ENCODE data around the gene LILRB3.
A peak's percentile ranks its signal among the peaks of the same experiment; 100 is the strongest.
"Not testable (repeated sequence)": the region's sequence is repeated elsewhere in the genome, so short reads cannot be mapped to it uniquely, and the experiment has no call there.

The LILRB3 gene

GRCh38 chr19:54209058-54209810 lies 13.6 kb downstream of the LILRB3 start:
- DNase-seq: no peak

GRCh38 chr19:54208784-54209057 lies 14.1 kb downstream of the LILRB3 start:
- no peak for DNase-seq

GRCh38 chr19:54207983-54208783 lies 14.6 kb downstream of the LILRB3 start:
- DNase-seq: peak; percentile 68

GRCh38 chr19:54207676-54207982 lies 15.2 kb downstream of the LILRB3 start:
- DNase-seq: no peak

- not testable (repeated sequence) for DNase-seq
These were observed 15.6 kb downstream of the LILRB3 start for GRCh38 chr19:54207193-54207592.

- no peak for DNase-seq
These were observed 16.0 kb downstream of the LILRB3 start for GRCh38 chr19:54206831-54207177.

GRCh38 chr19:54206030-54206830 lies 16.6 kb downstream of the LILRB3 start:
- no peak for DNase-seq

- DNase-seq: no peak
These were observed 17.9 kb downstream of the LILRB3 start for GRCh38 chr19:54204767-54205468.

- DNase-seq: no peak
These were observed 19.6 kb downstream of the LILRB3 start for GRCh38 chr19:54203151-54203611.

- no peak for DNase-seq
These were observed 20.8 kb downstream of the LILRB3 start for GRCh38 chr19:54201980-54202379.

GRCh38 chr19:54201172-54201701 lies 21.6 kb downstream of the LILRB3 start:
- no peak for DNase-seq

GRCh38 chr19:54199401-54199800 lies 23.4 kb downstream of the LILRB3 start:
- no peak for DNase-seq

GRCh38 chr19:54197121-54197520 lies 25.7 kb downstream of the LILRB3 start:
- DNase-seq: no peak

GRCh38 chr19:54196536-54196935 lies 26.3 kb downstream of the LILRB3 start:
- no peak for DNase-seq

- not testable (repeated sequence) for DNase-seq
These were observed 28.3 kb downstream of the LILRB3 start for GRCh38 chr19:54194463-54194862.

GRCh38 chr19:54193011-54193410 lies 29.8 kb downstream of the LILRB3 start:
- no peak for DNase-seq

- no peak for DNase-seq
These were observed 30.9 kb downstream of the LILRB3 start for GRCh38 chr19:54191811-54192453.

- no peak for DNase-seq
These were observed 31.6 kb downstream of the LILRB3 start, which contains the start of gene TSEN34 for GRCh38 chr19:54191011-54191810. TSS of gene TSEN34 (plus strand) at chr19:54191308. CDS start at chr19:54191365, 57 bp downstream.

- peak; percentile 100 for DNase-seq
These were observed 32.2 kb downstream of the LILRB3 start for GRCh38 chr19:54190503-54191010.

GRCh38 chr19:54189735-54190502 lies 32.9 kb downstream of the LILRB3 start:
- DNase-seq: peak; percentile 100
